ENCODE results near the gene RGL3.

DNA sequence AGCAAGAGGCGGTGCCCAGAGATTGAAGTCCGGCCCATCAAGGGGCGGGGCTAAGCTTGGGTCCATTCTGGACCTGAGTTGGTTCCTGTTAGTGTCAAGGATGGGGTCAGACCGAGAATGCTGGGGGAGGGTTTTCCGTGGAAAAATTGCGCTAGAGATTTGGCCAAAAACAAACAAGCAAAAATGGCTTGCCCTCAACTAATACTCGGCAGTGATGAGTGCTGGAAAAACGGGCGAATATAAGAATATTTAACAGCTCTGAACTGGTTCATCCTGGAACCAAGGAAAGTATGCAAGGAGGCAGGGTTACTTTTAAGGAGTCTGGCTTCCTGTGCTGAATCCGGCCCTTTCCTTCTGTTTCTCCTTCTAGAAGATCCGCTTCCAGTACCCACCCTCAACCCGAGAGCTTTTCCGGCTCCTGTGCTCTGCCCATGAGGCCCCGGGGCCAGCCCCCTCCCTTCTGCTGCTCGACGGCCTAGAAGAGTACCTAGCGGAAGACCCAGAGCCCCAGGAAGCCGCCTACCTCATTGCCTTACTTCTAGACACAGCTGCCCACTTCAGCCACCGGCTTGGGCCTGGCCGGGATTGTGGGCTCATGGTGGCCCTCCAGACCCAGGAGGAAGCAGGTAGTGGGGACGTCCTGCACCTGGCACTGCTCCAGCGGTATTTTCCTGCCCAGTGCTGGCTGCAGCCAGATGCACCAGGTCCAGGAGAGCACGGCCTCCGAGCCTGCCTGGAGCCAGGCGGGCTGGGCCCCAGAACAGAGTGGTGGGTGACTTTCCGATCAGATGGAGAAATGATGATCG is 43.8 kb downstream of the RGL3 start:
- TF ChIP-seq POLR2A (IDR thresholded peaks at IDR 0.05; ENCODE audit: low read length) (peak; percentile 83), GATA1 (IDR thresholded peaks at IDR 0.05; ENCODE audit: low read depth, low read length) (no peak)
